RPMI7951 (cell line): ENCODE measurements around the gene NDUFB6. TPM values are rescaled to one million over a fixed set of nuclear protein-coding genes. Genes with fewer than 3 reads are reported as not detected.
"Not testable (repeated sequence)": the region's sequence is repeated elsewhere in the genome, so short reads cannot be mapped to it uniquely, and the experiment has no call there.

Experiments
- DNase-seq: peaks from one replicate; pipeline ENCODE4 v3.0.0-alpha.2; 2012; ENCODE audit warnings: low read depth
- total RNA-seq: library from RNA; depleted of rRNA; stranded (reverse); fragments of >200 nt; shearing (Covaris generic); gene quantifications from 2 replicates; pipeline ENCODE4 v1.2.3, GENCODE V29; 2014; rRNA removed

NDUFB6 gene
- total RNA-seq, 1 experiment from 2014 or later = 180 TPM

DNA sequence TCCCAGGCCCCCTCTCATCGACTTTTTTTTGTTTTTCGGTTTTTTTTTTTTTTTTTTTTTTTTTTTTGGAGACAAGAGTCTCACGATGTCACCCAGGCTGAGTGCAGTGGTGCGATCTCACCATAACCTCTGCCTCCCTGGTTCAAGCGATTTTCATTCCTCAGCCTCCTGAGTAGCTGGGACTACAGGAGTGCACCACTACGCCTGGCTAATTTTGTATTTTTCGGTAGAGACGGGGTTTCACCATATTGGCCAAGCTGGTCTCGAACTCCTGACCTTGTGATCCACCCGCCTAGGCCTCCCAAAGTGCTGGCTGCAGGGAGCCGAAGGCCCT is 48.4 kb downstream of the NDUFB6 start:
- DNase-seq = not testable (repeated sequence)

DNA sequence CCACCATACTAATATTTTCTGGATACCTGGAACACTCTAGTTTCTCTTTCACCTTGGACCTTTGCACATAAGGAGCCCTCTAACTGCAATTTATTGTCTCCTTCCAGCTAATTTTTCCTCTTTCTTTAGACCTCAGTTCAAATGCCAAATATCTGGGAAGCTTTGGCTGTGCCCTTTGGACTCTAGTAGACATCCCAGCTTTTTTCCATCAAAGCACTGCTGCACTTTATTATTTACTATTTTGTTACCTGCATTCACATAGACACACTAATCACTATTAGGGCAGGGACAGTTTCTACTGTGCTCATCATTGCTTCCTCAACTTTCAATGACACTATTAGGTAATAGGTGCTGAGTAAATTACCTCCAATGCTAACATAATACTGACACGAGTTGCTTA is 49.0 kb downstream of the NDUFB6 start:
- no peak for DNase-seq

GRCh38 chr9:32518276-32518675 is 54.7 kb downstream of the NDUFB6 start:
- DNase-seq = no peak

DNA sequence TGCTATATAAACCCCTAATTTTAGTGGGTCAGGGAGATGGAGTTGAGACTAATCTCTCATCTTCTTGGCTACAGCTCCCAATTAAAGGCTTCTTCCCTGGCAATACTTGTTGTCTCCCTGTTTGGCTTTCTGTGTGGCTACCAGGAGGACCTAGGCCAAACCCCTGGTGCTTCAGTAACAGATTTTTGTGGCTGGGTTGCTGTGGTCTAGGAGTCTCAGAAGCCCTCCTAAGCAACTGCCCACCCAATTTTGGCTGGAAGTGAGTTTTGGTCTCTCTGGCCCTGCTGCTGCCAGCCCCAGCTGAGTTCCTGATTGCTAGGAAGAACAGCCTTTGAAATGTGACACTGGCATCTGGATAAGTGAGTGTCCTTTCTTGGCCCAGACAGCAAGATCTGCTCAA is 56.7 kb downstream of the NDUFB6 start:
- no peak for DNase-seq

DNA sequence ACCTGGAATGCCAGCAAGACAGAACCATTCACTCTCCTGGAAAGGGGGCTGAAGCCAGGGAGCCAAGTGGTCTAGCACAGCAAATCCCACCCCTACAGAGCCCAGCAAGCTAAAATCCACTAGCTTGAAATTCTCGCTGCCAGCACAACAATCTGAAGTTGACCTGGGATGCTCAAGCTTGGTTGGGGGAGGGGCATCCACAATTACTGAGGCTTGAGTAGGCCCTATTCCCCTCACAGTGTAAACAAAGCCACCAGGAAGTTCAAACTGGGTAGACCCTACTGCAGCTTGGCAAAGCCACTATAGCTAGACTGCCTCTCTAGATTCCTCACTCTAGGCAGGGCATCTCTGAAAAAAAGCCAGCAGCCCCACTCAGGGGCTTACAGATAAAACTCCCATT is 64.2 kb downstream of the NDUFB6 start:
- no peak for DNase-seq

DNA sequence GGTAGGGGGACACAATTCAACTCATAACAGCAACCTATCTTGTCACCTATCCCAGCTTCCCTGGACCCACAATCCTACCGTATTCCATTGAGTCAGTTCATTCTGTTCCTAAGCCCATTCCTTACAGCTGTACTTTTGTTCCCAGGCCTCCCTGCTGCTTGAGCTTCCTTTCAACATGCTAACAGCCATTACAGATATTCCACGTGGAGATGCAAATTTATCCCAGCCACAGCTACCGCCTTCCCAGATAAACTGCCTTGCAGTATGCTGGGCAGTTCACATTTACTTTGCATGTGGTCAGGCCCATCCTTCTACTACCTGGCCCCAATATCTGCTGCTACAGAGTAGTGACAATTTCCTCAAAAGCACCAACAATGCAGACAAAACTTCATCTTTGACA is 70.0 kb downstream of the NDUFB6 start:
- no peak for DNase-seq

Other genes starting within 250 kb of the NDUFB6 start
- 42.7 and 47.6 TPM in 2 replicates for gene ACO1, start 188.5 kb downstream of the NDUFB6 start, total RNA-seq
- 12.0 and 13.5 TPM in 2 replicates for gene RIGI, start 47.0 kb downstream of the NDUFB6 start, total RNA-seq
- 8.8 and 9.1 TPM in 2 replicates for gene SMIM27, start 20.8 kb downstream of the NDUFB6 start, total RNA-seq
- 15.8 and 23.8 TPM in 2 replicates for gene TOPORS, start 20.6 kb downstream of the NDUFB6 start, total RNA-seq
- not detected in 2 replicates for gene TAF1L, start 62.5 kb upstream of the NDUFB6 start, total RNA-seq
- gene TMEM215, start 210.4 kb upstream of the NDUFB6 start, total RNA-seq = not detected in 2 replicates